ENCODE data around the gene NUDT16L1.

DNA sequence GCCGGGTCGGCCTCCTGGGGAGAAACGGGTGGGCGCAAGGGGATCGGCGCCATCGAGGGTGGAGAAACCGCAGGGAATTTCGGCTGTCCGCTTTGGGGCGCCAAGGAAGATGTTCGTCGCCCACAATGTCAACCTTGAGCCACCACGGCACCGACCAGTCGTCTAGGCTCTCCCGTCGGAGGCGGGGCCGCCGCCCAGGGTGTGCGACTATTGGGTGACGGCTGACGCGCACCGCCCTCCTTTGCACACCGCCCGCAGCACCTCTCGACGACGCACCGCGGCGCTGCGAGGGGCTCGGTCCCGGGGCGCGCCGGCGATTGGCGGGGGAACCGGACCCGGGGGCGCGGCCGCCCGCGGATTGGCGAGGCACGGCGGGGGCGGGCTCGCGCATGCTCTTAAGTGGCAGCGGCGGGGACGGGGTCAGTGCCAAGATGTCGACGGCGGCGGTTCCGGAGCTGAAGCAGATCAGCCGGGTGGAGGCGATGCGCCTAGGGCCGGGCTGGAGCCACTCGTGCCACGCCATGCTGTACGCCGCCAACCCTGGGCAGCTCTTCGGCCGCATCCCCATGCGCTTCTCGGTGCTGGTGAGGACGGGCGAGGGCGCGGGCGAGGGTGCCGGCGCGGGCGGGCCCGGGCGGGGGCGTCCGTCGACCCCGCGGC, at the start of gene NUDT16L1:
- TF ChIP-seq POLR2A (IDR thresholded peaks at IDR 0.05) = peak; percentile 71 to 83 (median 81)
- TF ChIP-seq, protein P1, sequence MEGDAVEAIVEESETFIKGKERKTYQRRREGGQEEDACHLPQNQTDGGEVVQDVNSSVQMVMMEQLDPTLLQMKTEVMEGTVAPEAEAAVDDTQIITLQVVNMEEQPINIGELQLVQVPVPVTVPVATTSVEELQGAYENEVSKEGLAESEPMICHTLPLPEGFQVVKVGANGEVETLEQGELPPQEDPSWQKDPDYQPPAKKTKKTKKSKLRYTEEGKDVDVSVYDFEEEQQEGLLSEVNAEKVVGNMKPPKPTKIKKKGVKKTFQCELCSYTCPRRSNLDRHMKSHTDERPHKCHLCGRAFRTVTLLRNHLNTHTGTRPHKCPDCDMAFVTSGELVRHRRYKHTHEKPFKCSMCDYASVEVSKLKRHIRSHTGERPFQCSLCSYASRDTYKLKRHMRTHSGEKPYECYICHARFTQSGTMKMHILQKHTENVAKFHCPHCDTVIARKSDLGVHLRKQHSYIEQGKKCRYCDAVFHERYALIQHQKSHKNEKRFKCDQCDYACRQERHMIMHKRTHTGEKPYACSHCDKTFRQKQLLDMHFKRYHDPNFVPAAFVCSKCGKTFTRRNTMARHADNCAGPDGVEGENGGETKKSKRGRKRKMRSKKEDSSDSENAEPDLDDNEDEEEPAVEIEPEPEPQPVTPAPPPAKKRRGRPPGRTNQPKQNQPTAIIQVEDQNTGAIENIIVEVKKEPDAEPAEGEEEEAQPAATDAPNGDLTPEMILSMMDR (IDR thresholded peaks at IDR 0.05) = peak in 4 of 7 experiments; percentile 7 to 63 (median 38)
